Osteocyte (in vitro differentiated cells): Measurements from ENCODE around the gene AIF1L. TPM values are rescaled to one million over a fixed set of nuclear protein-coding genes. Genes with fewer than 3 reads are reported as not detected.

Experiments used
- DNase-seq: peaks from one replicate; pipeline ENCODE4 v3.0.0; 2021; ENCODE audit warnings: mixed read lengths; ENCODE audit not compliant: unreplicated experiment; ENCODE audit errors: extremely low spot score
- H3K27ac Mint-ChIP-seq: one replicate; pipeline ENCODE4 v1.8.0; 2021; ENCODE audit warnings: mild to moderate bottlenecking, mixed read lengths; ENCODE audit not compliant: unreplicated experiment
- H3K27me3 Mint-ChIP-seq: one replicate; pipeline ENCODE4 v1.8.0; 2021; ENCODE audit warnings: mixed read lengths; ENCODE audit not compliant: unreplicated experiment
- H3K36me3 Mint-ChIP-seq: one replicate; pipeline ENCODE4 v1.8.0; 2021; ENCODE audit warnings: mixed read lengths; ENCODE audit not compliant: unreplicated experiment
- H3K4me1 Mint-ChIP-seq: one replicate; pipeline ENCODE4 v1.8.0; 2021; ENCODE audit warnings: mixed read lengths; ENCODE audit not compliant: unreplicated experiment
- H3K4me3 Mint-ChIP-seq: one replicate; pipeline ENCODE4 v1.8.0; 2021; ENCODE audit warnings: mild to moderate bottlenecking, moderate library complexity, mixed read lengths; ENCODE audit not compliant: unreplicated experiment
- H3K9me3 Mint-ChIP-seq: one replicate; pipeline ENCODE4 v1.8.0; 2021; ENCODE audit warnings: mixed read lengths; ENCODE audit not compliant: unreplicated experiment
- long read RNA-seq: library from polyadenylated mRNA; unstranded; transcript quantifications from one replicate; pipeline ENCODE4 v2.0.0, GENCODE V29; 2021
- total RNA-seq: library from RNA; stranded (reverse); gene quantifications from 2 replicates; pipeline ENCODE4 v1.2.1, GENCODE V29; 2021
- TF ChIP-seq, protein P1 (sequence below): fragments of 200-600 bp; sonication (generic); IDR thresholded peaks from 2 replicates; pipeline ENCODE4 v1.5.0; 2021; ENCODE audit warnings: antibody characterized with exemption, mild to moderate bottlenecking, moderate library complexity

Gene AIF1L
- total RNA-seq: 26.3 and 31.1 TPM in 2 replicates
- long read RNA-seq, transcript AIF1L-201 (6 exons, 3,364 nt): major isoform, 25 of 36 reads
- long read RNA-seq, partial matches to known transcripts: 0 of 36 reads
- long read RNA-seq, other reads (novel, unspliced or antisense): 9 of 36 reads

DNA sequence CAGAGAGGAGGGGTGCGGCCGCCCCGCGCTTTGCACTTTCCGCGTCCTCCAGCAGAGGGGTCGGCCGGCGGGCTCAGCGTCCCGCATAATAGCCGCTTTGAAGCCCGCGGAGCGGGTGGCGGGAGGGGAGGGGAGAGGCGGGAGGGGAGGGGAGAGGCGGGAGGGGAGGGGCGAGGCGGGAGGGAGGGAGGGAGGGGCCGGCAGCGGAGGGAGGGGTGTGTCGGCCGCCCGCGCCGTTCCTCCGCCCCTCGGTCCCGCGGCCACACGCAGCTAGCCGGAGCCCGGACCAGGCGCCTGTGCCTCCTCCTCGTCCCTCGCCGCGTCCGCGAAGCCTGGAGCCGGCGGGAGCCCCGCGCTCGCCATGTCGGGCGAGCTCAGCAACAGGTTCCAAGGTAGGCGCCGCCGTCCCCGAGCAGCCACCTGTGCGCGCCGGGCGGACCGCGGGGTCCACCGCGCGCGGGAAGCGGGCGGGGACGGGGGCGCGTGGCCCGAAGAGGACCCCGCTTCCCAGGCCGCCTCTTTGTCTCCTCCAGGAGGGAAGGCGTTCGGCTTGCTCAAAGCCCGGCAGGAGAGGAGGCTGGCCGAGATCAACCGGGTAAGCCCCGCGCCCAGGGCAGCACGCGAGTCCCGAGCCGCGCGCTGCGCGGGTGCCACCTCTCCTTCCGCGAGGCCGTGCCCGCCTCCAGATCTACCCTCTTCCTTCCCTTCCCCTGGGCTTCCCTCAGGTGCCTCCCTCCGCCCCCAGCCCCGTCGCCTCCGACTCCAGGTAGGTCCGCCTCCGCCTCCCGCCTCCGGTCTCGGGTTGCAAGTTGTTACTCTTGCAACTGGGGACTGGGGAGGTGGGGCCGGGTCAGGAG lies at the start of gene AIF1L:
Gene AIF1L (plus strand): TSS at position 263 of the 857 bp plus-strand sequence. CDS start 99 bp downstream, at position 362.
- H3K36me3 Mint-ChIP-seq: no peaks in the 10 kb centered on the region
- TF ChIP-seq, protein P1, sequence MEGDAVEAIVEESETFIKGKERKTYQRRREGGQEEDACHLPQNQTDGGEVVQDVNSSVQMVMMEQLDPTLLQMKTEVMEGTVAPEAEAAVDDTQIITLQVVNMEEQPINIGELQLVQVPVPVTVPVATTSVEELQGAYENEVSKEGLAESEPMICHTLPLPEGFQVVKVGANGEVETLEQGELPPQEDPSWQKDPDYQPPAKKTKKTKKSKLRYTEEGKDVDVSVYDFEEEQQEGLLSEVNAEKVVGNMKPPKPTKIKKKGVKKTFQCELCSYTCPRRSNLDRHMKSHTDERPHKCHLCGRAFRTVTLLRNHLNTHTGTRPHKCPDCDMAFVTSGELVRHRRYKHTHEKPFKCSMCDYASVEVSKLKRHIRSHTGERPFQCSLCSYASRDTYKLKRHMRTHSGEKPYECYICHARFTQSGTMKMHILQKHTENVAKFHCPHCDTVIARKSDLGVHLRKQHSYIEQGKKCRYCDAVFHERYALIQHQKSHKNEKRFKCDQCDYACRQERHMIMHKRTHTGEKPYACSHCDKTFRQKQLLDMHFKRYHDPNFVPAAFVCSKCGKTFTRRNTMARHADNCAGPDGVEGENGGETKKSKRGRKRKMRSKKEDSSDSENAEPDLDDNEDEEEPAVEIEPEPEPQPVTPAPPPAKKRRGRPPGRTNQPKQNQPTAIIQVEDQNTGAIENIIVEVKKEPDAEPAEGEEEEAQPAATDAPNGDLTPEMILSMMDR: no peak
- H3K9me3 Mint-ChIP-seq: no peaks in the 10 kb centered on the region
- H3K4me3 Mint-ChIP-seq: peak within 1 kb of the TSS; percentile 61
- H3K4me1 Mint-ChIP-seq: peaks cover 40% of the 10 kb centered on the region
- no peak for DNase-seq
- H3K27ac Mint-ChIP-seq: peak within 1 kb of the TSS; percentile 17
- H3K27me3 Mint-ChIP-seq: peaks cover 4% of the 10 kb centered on the region

DNA sequence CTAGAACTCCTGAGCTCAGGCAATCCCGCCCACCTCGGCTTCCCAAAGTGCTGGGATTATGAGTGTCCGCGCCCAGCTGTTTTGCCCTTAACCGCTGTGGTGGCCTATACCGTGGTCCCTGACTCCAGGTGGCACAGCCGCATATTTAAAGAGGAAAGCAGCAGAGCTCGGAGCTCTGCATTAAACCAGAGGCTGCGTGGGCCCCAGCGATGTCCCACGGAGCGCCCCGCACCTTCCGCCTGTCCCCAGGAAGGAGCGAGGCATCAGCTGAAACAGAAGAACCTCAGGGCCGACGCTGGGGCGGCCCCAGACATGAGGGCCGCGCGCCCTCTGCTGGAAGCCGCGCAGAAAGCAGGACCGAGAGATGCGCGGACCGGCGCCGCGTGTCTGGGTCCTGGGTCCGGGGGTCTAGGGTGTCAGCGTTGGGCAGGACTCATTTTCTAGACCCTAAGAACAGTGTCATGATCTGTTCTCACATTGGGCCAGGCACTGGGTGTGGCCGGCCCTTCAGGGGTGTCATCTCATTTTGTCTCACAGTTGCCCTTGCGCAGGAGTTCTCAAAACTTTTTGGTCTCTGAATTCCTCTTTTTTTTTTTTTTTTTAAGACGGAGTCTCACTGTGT lies 49.6 kb upstream of the AIF1L start:
- Mint-ChIP-seq H3K4me3 (no peak overlapping the region), H3K27ac (no peak overlapping the region), H3K36me3 (no peaks in the 10 kb centered on the region), H3K9me3 (no peaks in the 10 kb centered on the region), H3K27me3 (peaks cover 2% of the 10 kb centered on the region), H3K4me1 (peaks cover 2% of the 10 kb centered on the region)
- TF ChIP-seq, protein P1: no peak
- DNase-seq: no peak

DNA sequence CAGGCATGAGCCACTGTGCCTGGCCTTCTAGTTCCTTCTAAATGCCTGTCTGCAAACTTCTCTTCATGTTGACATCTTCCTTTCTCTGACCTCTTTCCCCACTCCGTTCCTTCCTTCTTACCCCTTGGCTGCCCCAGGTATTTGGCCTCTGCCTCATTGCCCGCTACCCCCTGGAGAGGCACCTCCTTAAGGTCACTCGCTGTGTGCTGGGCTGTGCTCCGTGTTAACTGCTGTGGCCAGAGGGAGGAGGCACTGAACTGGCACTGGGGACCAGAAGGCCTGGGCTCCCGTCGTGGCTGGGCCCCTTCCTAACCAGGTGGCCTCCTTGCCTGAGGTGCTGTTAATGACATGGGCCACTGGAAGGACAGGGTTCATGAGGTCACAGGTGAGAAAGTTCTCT lies 48.0 kb upstream of the AIF1L start:
- H3K4me3 Mint-ChIP-seq: no peak overlapping the region
- H3K4me1 Mint-ChIP-seq: peaks cover 2% of the 10 kb centered on the region
- TF ChIP-seq, protein P1: no peak
- H3K27ac Mint-ChIP-seq: no peak overlapping the region
- no peak for DNase-seq
- H3K36me3 Mint-ChIP-seq: no peaks in the 10 kb centered on the region
- H3K9me3 Mint-ChIP-seq: no peaks in the 10 kb centered on the region
- H3K27me3 Mint-ChIP-seq: peaks cover 6% of the 10 kb centered on the region

DNA sequence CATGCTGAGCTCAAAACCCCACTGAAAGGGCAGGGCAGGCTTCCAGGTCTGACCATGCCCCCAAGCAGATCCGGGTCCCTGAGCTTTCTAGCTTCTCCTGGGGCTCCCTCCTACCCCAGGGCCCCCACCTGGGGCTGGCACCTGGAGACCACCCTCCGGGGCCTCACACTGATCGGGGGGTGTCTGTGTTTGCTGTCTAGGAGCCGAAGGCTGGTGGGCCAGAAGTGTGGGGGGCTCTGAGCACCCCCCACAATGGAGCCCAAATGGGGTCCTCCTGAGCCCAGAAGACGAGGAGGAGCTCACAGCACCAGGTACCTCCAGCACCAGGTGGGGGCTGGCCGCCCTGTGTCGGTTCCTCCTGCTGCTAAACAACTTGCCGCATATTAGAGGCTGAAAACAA lies 47.5 kb upstream of the AIF1L start:
- H3K4me3 Mint-ChIP-seq: no peak overlapping the region
- peaks cover 2% of the 10 kb centered on the region for H3K4me1 Mint-ChIP-seq
- H3K27ac Mint-ChIP-seq: no peak overlapping the region
- H3K9me3 Mint-ChIP-seq: no peaks in the 10 kb centered on the region
- no peak for DNase-seq
- TF ChIP-seq, protein P1: no peak
- no peaks in the 10 kb centered on the region for H3K36me3 Mint-ChIP-seq
- H3K27me3 Mint-ChIP-seq: peaks cover 6% of the 10 kb centered on the region
